H54 (cell line): ENCODE measurements around the gene KRTAP17-1.
"Not testable (repeated sequence)": the region's sequence is repeated elsewhere in the genome, so short reads cannot be mapped to it uniquely, and the experiment has no call there.

Experiments used
- DNase-seq: peaks from one replicate; pipeline ENCODE4 v3.0.0; 2011; ENCODE audit warnings: low spot score, mixed read lengths; ENCODE audit not compliant: insufficient read length
- FAIRE-seq: peaks from 3 replicates; lab custom pipeline; 2011; peaks lifted over from hg19 to GRCh38; lab: Jason Lieb, UNC
- POLR2A ChIP-seq: IDR thresholded peaks from 2 replicates; pipeline ENCODE4 v1.6.1; 2011; ENCODE audit warnings: low read depth, mild to moderate bottlenecking, low read length

KRTAP17-1 gene

GRCh38 chr17:41271858-41272257, 43.7 kb downstream of the KRTAP17-1 start:
- no peak for FAIRE-seq
- no peak for TF ChIP-seq POLR2A
- DNase-seq = no peak

- not testable (repeated sequence) for FAIRE-seq, DNase-seq
These were observed 44.2 kb downstream of the KRTAP17-1 start for GRCh38 chr17:41271323-41271722.

GRCh38 chr17:41267711-41268110, 47.8 kb downstream of the KRTAP17-1 start:
- DNase-seq (no peak), FAIRE-seq (no peak)
- no peak for TF ChIP-seq POLR2A

GRCh38 chr17:41265078-41265477, 50.4 kb downstream of the KRTAP17-1 start, which contains the start of gene KRTAP9-6:
Gene KRTAP9-6, plus strand, starts transcription at chr17:41265378. Its CDS starts 0 bp downstream, at chr17:41265378.
- no peak for TF ChIP-seq POLR2A
- FAIRE-seq (peak; percentile 27), DNase-seq (no peak)
